Measurements from ENCODE around the gene GK. TPM values are rescaled to one million over a fixed set of nuclear protein-coding genes. Genes with fewer than 3 reads are reported as not detected.
A peak's percentile ranks its signal among the peaks of the same experiment; 100 is the strongest.

Gene GK
- total RNA-seq, 1 donor from 2014 or later: 2.4 TPM

DNA sequence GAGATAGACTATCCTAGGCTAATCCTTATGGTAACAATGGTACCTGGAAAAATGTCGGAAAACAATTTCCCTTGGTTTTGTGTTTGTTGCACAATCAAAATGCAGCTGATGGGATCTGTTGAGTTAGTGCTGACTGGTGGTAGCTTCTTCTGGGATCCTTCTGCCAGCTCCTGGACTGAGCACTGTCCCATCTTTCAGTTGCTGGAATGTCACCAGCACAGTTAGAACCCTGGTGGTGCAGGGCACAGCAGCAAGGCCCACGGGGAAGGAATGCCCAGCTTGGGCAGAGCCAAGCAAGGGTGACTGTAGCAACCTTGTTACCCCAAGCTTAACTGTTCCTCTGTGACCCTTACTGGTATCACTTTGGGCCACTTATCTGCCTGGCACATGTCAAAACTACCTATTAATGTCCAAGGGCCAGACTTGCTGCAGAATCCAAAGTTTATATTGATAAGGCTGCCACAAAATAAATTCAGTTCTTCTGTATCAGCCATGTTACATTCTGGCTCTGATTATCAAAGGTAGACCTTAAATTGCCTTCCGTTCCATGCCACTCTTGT, 53.1 kb downstream of the GK start:
- Mint-ChIP-seq H3K4me3 (ENCODE audit: unreplicated experiment) (no peak overlapping the region), H3K9me3 (ENCODE audit: unreplicated experiment) (no peaks in the 10 kb centered on the region), H3K4me1 (ENCODE audit: unreplicated experiment) (no peaks in the 10 kb centered on the region), H3K36me3 (ENCODE audit: low read depth, unreplicated experiment) (no peaks in the 10 kb centered on the region), H3K27ac (ENCODE audit: unreplicated experiment) (no peak overlapping the region), H3K27me3 (ENCODE audit: unreplicated experiment) (no peaks in the 10 kb centered on the region)
- TF ChIP-seq, protein P1, sequence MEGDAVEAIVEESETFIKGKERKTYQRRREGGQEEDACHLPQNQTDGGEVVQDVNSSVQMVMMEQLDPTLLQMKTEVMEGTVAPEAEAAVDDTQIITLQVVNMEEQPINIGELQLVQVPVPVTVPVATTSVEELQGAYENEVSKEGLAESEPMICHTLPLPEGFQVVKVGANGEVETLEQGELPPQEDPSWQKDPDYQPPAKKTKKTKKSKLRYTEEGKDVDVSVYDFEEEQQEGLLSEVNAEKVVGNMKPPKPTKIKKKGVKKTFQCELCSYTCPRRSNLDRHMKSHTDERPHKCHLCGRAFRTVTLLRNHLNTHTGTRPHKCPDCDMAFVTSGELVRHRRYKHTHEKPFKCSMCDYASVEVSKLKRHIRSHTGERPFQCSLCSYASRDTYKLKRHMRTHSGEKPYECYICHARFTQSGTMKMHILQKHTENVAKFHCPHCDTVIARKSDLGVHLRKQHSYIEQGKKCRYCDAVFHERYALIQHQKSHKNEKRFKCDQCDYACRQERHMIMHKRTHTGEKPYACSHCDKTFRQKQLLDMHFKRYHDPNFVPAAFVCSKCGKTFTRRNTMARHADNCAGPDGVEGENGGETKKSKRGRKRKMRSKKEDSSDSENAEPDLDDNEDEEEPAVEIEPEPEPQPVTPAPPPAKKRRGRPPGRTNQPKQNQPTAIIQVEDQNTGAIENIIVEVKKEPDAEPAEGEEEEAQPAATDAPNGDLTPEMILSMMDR (IDR thresholded peaks at IDR 0.05; ENCODE audit: unreplicated experiment): no peak
- DNase-seq (ENCODE audit: low spot score): no peak

DNA sequence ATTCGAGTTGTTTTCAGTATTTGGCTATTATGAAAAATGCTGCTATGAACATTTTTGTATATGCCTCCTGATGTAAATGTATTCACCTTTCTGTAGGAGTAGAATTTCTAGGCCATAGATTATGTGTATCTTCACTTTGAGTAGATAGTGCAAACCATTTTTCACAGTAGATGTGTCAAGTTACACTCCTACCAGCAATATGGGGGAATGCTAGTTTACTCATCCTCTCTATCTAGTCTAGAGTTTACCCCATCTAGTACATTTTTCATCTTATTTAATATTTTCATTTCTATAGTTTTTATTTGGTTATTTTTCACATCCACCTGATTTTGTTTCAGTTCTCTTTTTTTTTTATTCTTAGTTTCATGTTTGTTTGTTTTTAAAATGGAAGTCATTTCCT, 59.0 kb downstream of the GK start:
- no peaks in the 10 kb centered on the region for H3K36me3 Mint-ChIP-seq (ENCODE audit: low read depth, unreplicated experiment)
- H3K27me3 Mint-ChIP-seq (ENCODE audit: unreplicated experiment): no peaks in the 10 kb centered on the region
- no peak for DNase-seq (ENCODE audit: low spot score)
- H3K9me3 Mint-ChIP-seq (ENCODE audit: unreplicated experiment): no peaks in the 10 kb centered on the region
- TF ChIP-seq, protein P1 (IDR thresholded peaks at IDR 0.05; ENCODE audit: unreplicated experiment): no peak
- H3K4me3 Mint-ChIP-seq (ENCODE audit: unreplicated experiment): no peak overlapping the region
- H3K4me1 Mint-ChIP-seq (ENCODE audit: unreplicated experiment): no peaks in the 10 kb centered on the region
- H3K27ac Mint-ChIP-seq (ENCODE audit: unreplicated experiment): no peak overlapping the region

DNA sequence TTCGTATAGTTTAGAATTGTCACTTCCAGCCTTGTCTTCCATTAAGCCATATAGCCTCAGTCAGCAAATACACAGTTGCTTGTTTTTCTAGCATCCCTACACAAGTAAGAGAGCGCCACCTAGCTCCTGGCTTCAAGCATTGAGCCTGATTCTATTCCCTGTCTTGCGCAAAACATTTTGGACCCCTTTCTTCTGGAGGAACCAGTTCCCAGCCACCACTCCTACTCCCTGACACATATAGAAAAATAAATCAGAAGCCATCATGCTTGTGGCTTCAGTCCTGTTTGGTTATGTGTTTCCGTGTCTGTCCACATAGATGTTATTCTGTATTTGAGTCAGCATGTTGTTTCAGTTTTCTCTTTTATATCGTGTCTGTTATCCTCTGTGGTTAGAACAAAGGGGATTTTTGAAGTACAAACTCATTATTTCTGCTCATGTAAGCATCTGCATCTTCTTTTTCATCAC, 59.9 kb downstream of the GK start:
- H3K4me3 Mint-ChIP-seq (ENCODE audit: unreplicated experiment): no peak overlapping the region
- H3K4me1 Mint-ChIP-seq (ENCODE audit: unreplicated experiment): no peaks in the 10 kb centered on the region
- no peak overlapping the region for H3K27ac Mint-ChIP-seq (ENCODE audit: unreplicated experiment)
- H3K36me3 Mint-ChIP-seq (ENCODE audit: low read depth, unreplicated experiment): no peaks in the 10 kb centered on the region
- H3K9me3 Mint-ChIP-seq (ENCODE audit: unreplicated experiment): no peaks in the 10 kb centered on the region
- H3K27me3 Mint-ChIP-seq (ENCODE audit: unreplicated experiment): no peaks in the 10 kb centered on the region
- TF ChIP-seq, protein P1 (IDR thresholded peaks at IDR 0.05; ENCODE audit: unreplicated experiment): no peak
- peak; percentile 45 for DNase-seq (ENCODE audit: low spot score)

DNA sequence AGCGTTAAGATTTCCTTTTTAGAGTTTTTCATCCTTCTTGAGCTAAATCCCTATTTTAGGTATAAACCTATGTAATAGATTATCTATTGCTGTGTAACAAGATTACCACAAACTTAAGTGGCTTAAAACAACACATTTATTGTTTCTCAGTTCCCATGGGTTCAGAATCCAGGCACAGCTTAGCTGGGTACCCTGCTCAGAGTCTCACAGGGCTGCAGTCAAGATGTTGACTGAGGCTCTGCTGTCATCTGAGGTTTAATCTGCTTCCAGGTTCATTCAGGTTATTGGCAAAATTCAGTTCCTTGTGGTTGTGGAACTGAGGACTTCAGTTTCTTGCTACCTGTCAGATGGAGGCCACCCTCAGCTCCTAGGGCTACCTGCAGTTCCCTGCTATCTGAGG, 60.9 kb downstream of the GK start:
- H3K27me3 Mint-ChIP-seq (ENCODE audit: unreplicated experiment): no peaks in the 10 kb centered on the region
- TF ChIP-seq, protein P1 (IDR thresholded peaks at IDR 0.05; ENCODE audit: unreplicated experiment): no peak
- H3K9me3 Mint-ChIP-seq (ENCODE audit: unreplicated experiment): no peaks in the 10 kb centered on the region
- no peak for DNase-seq (ENCODE audit: low spot score)
- no peak overlapping the region for H3K4me3 Mint-ChIP-seq (ENCODE audit: unreplicated experiment)
- no peaks in the 10 kb centered on the region for H3K4me1 Mint-ChIP-seq (ENCODE audit: unreplicated experiment)
- no peaks in the 10 kb centered on the region for H3K36me3 Mint-ChIP-seq (ENCODE audit: low read depth, unreplicated experiment)
- H3K27ac Mint-ChIP-seq (ENCODE audit: unreplicated experiment): no peak overlapping the region

DNA sequence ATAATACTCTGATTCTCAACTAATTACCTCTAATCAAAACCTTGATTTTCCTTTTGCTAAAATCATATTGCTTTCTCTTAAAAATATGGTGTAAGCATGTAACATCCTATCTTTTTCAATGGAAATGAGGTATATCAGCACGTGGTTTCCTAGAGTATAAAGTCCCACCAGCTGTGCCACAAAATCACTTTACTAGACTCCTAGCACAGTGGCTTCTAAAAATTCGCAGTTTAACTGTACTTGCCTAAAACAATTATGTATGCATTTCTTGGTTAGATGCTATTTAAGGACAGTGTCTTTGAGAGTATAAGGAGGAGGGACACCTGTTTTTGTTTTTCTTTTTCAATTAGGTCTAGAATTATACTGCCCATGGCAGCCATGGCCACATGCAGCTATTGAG, 62.8 kb downstream of the GK start:
- Mint-ChIP-seq H3K4me3 (ENCODE audit: unreplicated experiment) (no peak overlapping the region), H3K36me3 (ENCODE audit: low read depth, unreplicated experiment) (no peaks in the 10 kb centered on the region), H3K27ac (ENCODE audit: unreplicated experiment) (no peak overlapping the region), H3K4me1 (ENCODE audit: unreplicated experiment) (no peaks in the 10 kb centered on the region), H3K27me3 (ENCODE audit: unreplicated experiment) (no peaks in the 10 kb centered on the region), H3K9me3 (ENCODE audit: unreplicated experiment) (no peaks in the 10 kb centered on the region)
- TF ChIP-seq, protein P1 (IDR thresholded peaks at IDR 0.05; ENCODE audit: unreplicated experiment): no peak
- no peak for DNase-seq (ENCODE audit: low spot score)

Data from endothelial cell (in vitro differentiated cells).